LNCAP (cell line): ENCODE measurements around the gene ZSCAN9.

Source experiments
- TF ChIP-seq, protein P1 (sequence below): fragments of 450-650 bp; IDR thresholded peaks from 2 replicates; pipeline ENCODE4 v1.5.1; 2017; ENCODE audit warnings: mild to moderate bottlenecking

The ZSCAN9 gene

DNA sequence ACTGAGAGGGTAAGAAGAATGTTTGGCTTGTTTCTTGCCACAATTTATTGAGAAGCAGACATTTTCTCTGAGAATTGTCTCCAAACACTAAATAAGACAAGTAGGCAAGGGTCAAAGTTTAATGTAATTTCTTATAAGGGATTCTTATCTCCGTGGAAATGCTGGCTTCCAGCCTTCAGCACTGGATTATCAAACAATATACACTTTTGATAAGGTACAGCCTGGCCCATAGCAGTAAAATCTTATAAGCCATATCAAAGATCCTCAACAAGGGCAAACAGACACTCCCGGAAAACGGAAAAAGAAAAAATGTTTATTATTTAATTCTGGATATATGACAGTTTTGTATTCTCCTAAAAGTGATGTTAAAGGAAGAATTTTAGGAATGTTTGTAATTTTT lies 18.5 kb upstream of the ZSCAN9 start:
- TF ChIP-seq, protein P1, sequence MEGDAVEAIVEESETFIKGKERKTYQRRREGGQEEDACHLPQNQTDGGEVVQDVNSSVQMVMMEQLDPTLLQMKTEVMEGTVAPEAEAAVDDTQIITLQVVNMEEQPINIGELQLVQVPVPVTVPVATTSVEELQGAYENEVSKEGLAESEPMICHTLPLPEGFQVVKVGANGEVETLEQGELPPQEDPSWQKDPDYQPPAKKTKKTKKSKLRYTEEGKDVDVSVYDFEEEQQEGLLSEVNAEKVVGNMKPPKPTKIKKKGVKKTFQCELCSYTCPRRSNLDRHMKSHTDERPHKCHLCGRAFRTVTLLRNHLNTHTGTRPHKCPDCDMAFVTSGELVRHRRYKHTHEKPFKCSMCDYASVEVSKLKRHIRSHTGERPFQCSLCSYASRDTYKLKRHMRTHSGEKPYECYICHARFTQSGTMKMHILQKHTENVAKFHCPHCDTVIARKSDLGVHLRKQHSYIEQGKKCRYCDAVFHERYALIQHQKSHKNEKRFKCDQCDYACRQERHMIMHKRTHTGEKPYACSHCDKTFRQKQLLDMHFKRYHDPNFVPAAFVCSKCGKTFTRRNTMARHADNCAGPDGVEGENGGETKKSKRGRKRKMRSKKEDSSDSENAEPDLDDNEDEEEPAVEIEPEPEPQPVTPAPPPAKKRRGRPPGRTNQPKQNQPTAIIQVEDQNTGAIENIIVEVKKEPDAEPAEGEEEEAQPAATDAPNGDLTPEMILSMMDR = no peak

DNA sequence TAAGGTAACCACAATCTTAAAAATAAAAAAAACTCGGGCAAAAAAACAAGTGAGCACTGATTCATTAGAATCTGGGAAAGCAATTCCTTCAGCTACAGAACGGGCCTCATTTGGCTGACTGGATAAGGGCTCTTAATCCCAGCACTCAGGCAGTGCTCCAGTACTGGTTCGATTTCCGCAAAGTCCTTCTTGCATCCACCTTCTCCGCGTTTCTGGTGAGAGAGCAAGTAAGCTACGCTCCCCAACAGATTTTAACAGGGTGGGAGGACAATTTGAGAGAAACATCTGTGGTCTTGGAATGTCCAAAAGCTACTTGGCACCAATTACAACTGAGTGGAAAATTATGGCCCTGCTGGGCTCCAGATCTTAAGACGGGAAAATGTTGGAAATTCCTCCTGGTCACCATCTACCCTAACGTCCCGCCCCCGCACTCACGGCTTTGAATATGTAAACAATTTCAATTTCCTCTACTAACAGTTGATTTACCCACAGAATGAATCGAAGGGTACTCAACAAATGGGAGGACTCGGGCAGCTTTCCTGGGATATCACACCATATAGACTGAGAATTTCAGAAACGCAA lies 18.1 kb upstream of the ZSCAN9 start:
- TF ChIP-seq, protein P1 = no peak

DNA sequence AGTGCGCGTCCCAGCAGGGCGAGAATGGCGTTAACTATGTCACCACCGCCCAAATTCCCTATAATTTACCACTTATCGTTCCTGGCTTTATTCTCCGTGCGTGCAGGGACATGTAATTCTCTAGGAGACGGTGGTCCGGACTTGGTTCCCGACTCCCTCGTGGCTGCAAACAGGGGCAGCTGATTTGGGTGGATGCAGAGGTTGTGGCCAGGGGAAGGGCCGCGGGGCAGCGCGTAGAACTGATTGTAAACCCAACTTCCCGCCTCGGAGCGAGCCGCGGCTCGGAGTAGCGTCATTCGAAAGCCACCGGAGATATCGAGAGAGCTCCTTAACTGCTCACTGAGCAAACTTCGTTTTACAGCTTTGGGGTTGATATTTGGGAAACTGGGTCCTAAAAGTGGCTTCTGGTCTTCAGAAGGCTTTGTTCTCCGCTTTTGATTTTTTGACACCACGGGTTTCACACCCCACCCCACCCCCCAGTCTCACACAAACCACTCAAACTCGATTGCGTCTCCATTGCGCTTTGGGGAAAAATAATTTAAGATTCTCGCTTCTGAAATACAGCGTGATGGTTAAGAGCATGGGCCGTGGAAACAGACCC lies 17.5 kb upstream of the ZSCAN9 start:
- TF ChIP-seq, protein P1 = no peak

DNA sequence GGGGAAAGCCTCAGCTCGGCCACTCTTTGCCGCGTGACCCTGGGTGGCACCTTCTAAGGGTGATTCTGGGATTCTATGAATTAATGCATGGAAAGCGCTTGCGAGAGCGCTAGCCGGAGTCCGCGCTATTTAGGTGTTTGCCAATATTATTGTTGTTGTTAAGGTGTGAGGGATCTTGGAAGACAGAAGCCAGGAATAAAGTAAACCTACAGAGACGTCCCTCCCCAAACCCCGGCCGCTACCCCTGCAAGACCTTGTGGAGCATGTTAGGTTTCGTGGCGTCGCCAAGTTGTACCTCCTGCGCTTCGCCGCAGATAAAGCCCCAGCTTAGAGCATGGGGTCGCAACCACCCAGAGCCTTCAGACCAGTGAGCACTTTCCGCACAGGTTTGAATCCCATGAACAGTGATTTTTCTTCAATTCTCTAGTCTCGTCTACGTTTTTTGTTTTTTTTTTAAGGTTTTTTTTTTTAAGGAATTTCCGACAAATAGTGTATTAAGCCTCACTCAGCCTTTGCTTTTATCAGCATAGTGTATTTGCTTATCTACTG lies 16.9 kb upstream of the ZSCAN9 start:
- TF ChIP-seq, protein P1 = no peak

DNA sequence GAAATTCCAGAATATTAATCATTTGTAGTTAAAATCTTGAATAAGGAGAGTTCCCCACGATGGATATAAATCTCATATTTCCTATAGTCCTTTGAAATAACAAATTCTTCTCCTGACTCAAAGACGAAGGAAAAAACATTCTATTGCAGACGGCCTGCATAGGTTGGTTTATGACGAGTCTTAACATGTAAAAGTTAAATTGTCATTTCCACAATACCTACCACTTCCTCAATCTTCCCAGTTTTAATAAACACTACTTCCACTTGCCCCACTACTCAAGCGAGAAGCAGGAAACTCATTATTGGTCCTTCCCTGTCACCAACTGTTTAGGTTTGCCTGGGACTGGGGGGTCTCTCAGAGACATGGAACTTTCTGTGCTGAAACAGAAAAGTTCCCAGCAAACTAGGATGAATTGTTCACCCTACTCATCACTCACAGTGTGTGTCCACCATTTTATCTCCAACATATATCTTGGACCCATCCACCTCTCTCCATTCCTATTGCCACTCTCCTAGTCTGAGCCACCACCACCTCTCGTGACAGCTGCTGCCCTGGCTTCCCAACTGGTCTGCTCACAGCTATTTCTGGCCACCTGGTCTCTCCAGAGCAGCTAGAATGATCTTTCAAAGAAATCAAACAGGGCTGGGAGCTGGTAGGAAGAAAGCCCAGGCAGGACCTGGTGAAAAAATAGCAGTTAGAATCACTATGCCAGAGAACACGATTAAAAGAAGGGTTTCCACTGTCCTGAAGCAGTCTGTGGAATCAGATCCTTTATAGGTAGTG lies 15.1 kb upstream of the ZSCAN9 start:
- TF ChIP-seq, protein P1 = no peak

DNA sequence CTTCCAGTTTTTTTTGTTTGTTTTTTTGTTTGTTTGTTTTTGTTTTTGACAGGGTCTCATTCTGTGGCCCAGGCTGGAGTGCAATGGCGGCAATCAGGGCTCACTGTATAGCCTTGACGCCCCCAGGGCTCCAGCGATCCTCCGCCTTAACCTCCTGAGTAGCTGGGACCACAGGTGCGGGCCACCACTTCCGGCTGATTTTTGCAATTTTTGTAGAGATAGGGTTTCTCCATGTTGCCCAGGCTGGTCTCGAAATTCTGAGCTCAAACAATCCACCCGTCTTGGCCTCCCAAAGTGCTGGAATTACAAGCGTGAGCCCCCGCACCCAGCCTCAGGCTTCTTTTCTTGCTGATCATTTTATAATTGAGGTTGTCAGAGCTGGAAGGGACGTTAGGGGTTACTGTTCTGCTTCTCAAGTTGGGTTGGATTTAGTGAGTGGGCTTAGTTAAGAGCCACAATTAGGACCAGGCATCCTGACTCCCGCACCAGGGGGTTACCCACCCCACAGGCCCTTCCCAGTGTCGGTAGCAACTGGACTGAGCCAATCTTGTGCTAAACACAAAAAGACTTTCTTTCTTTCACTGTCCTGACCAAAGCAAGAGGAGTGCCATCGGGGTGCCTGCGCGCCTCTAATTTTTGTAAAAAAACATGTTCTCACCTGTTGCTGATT lies 13.1 kb upstream of the ZSCAN9 start:
- TF ChIP-seq, protein P1 = no peak

DNA sequence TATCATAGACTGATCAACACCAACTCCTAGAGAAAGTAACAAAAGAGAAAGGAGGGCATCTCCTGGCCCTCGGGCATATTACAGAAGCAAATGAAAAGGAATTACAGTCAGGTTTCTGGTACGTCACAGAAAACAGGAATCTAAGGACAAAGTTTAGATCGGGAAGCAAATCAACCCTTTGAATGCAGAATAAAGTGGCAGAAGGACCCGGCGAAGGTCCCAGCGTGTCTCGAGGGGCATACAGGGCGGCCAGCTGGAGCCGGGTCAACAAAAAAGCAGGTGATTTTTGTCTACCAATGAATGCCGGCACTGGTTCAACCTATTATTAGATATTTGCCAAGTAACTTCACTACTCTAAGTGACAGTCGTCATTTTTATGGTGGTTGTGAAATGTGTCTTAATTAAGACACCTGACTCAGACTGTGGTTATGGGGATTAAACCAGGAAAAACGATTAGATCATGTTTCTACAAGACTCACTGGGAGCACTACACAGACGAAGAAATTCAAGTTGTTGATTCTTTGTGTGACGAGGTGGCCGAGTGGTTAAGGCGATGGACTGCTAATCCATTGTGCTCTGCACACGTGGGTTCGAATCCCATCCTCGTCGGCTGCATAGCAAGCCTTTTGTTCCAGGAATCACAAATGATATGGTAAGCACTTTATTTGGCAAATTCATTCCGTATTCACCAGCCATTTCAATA lies 12.4 kb upstream of the ZSCAN9 start:
- TF ChIP-seq, protein P1 = peak; percentile 51; the same call in 1 of the 2 replicates
